GM18951 (cell line): ENCODE measurements around the gene CSTPP1.
"Not testable (repeated sequence)": the region's sequence is repeated elsewhere in the genome, so short reads cannot be mapped to it uniquely, and the experiment has no call there.

Experiments used
- POLR2A ChIP-seq: IDR thresholded peaks from 4 replicates; pipeline ENCODE4 v1.6.1; 2011; ENCODE audit warnings: mild to moderate bottlenecking; ENCODE audit not compliant: insufficient read length, insufficient read depth; ENCODE audit errors: extremely low read depth
- in situ Hi-C: fragments of 300-500 bp; cut with MboI; formaldehyde crosslinking; loops from one replicate; pipeline ENCODE4 v1.12.0; 2022; ENCODE audit warnings: low sequenced_read_pairs, mixed read lengths, inconsistent platforms; ENCODE audit not compliant: unreplicated experiment

Gene CSTPP1

DNA sequence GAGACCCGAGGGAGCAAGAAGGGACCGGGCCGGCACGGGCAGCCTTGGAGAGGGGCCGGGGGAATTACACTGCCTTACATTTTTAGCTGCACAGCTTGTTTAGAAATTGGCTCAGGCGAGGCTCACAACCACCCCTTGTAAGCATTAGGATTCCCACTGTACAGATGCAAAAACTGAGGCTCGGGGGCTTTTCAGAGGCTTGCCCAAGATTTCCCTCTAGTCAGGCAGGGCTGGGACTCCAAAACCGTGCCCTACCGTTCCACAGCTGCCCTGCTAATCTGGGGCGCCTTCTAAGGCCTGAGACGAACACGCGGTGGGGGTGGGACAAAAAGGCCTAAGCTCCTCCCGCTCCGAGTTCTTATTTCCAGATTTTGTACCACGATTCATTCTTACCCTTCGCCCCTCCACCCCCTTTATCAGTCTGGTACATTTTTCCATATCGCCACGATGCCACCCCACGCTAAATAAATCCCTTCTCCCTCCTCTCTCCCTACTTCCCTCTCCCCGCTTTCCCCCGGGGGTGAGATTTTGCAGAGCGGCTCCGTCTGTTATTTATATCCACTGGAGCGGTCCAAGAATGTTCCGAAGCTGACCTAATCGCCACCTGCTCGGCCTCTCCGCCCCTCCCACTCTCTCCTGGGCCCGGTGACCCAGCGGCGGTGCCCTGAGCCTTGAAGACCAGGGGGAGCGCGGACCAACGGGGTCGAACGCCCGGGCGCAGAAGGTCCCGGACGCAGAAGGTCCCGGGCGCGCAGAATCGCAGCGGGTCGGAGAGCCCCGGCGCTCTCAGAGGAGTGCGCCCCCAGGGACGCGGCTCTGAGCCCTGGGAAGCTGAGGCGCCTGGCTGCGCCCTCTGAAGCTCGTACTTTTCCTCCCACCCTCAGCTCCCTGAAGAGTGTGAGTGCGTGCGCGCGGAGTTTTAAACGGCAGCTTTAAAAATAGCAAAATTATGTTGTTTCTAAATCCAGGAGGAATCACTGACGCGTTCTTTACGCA lies 250.4 kb downstream of the CSTPP1 start:
- in situ Hi-C loops = no loop called here

DNA sequence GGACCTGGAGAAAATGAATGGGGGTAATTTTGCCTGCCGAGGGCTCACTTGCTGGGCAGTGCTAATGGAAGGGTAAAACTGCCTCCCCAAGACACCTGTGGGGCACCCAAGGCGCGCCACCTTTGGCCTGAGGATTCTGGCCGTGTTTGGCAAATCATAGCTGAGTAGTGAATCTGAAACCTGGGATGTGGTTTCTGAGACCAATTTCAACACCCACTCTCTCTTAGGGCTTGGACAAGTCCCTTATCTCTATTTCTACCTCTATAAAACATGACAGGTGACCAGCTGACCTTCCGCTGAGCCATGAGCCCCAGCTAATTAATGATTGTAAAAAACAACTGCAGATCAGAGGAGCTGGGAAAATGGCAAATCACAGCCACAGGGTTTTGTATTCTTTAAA lies 251.2 kb downstream of the CSTPP1 start:
- in situ Hi-C loops = no loop called here
- TF ChIP-seq POLR2A = no peak

More for the DNA sequence above, 250.4 kb downstream of the CSTPP1 start:
- TF ChIP-seq POLR2A = no peak

GRCh38 chr11:47188259-47188658 lies 251.7 kb downstream of the CSTPP1 start:
- in situ Hi-C loops = no loop called here
- TF ChIP-seq POLR2A = no peak

GRCh38 chr11:47189100-47189834 lies 252.7 kb downstream of the CSTPP1 start:
- TF ChIP-seq POLR2A = no peak
- in situ Hi-C loops = no loop called here

DNA sequence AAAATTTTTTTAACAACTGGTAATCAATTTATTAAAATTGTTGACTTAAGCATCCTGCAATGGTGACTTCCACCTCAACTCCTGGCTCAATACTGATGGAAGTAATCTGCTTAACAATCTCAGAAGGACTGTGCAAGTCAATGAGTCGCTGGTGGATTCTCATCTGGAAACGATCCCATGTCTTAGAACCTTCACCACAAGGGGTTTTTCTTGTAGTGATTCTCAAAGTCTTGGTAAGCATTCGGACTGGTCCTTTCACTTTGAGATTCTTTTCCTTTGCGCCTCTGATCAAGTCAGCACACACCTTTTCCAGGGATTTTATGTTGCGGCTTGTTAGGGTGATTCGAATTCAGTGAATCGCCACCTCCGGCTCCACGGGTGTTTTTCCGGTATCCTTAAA lies 254.6 kb downstream of the CSTPP1 start:
- in situ Hi-C loops = not testable (repeated sequence)

GRCh38 chr11:47192111-47192510 lies 255.6 kb downstream of the CSTPP1 start:
- in situ Hi-C loops = no loop called here

DNA sequence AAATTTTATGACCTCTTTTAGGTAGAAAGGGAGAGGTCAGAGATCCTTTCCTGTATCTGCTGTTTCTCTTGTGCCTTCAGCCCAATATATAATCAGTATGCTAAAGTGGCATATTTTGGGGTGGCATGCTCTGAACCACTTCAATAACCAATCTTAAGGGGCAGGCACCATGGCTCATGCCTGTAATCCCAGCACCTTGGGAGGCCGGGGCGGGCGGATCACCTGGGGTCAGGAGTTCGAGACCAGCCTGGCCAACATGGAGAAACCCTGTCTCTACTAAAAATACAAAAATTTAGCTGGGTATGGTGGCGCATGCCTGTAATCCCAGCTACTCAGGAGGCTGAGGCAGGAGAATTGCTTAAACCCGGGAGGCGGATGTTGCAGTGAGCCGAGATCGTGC lies 261.6 kb downstream of the CSTPP1 start:
- in situ Hi-C loops = not testable (repeated sequence)

More at GRCh38 chr11:47192111-47192510, 255.6 kb downstream of the CSTPP1 start:
- no peak for TF ChIP-seq POLR2A

GRCh38 chr11:47201015-47201414 lies 264.5 kb downstream of the CSTPP1 start:
- in situ Hi-C loops = no loop called here
- no peak for TF ChIP-seq POLR2A

DNA sequence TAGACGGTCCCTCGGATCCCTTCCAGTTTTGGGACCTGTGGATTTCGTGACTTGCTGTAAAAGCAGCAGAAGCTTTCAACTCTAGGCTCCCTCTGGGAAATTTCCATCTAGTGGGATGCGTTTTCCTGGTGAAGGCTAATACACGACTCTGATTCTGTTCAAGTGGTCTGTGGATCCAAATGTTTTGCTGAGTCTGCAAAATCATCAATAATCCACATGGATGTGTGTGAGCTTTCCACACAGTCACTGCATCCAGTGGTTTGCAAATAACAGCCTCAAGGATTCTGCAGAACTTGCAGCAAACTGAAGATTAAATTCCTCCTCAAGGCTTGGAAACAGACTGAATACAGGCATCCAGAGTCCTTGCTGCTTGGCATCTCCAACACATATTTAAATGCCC lies 266.0 kb downstream of the CSTPP1 start:
- in situ Hi-C loops = no loop called here
- TF ChIP-seq POLR2A = no peak

DNA sequence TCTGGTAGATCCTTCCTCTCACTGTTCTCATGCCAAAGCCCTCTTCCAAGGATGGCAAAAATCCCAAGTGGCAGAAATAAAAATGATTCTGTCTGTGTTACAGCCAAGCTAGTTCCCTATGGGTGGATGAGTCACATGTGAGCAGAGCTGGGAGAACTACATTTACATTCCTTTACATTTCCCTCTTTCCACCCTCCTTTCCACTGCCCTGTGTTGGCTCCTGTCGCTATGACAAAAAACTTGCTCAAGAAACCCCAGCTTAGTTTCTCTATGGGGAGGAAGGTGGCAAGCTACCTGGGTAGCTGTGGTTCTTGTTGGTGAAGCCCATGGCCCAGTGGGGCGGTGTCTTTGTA lies 268.1 kb downstream of the CSTPP1 start:
- in situ Hi-C loops = no loop called here
- TF ChIP-seq POLR2A = no peak

DNA sequence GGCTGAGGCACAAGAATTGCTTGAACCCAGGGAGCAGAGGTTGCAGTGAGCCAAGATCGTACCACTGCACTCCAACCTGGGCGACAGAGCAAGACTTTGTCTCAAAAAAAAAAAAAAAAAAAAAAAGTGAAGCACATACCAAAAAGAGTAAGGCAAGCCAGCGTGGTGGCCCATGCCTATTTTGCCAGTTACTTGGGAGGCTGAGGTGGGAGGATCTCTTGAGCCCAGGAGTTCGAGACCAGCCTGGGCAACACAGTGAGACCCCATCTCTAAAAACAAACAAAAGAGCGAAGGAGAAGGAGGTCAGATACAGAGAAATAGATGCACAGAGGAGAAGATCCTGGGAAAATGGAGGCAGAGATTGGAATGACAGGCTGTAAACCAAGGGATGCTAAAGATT lies 270.0 kb downstream of the CSTPP1 start:
- in situ Hi-C loops = not testable (repeated sequence)

- no peak for TF ChIP-seq POLR2A
- in situ Hi-C loops = no loop called here
Observed at GRCh38 chr11:47207459-47207858, 270.9 kb downstream of the CSTPP1 start.

DNA sequence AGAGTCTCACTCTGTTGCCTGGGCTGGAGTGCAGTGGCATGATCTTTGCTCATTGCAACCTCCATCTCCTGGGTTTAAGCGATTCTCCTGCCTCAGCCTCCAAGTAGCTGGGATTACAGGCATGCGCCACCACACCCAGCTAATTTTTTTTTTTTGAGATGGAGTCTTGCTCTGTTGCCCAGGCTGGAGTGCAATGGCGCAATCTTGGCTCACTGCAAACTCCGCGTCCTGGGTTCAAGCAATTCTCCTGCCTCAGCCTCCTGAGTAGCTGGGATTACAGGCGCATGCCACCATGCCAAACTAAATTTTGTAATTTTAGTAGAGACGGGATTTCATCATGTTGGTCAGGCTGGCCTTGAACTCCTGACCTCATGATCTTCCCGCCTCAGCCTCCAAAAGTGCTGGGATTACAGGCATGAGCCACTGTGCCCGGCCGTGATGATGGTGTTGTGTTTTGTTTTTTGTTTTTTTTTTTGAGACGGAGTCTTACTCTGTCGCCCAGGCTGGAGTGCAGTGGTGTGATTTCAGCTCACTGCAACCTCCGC lies 271.5 kb downstream of the CSTPP1 start:
- in situ Hi-C loops = not testable (repeated sequence)

- in situ Hi-C loops = no loop called here
- TF ChIP-seq POLR2A = no peak
Observed at GRCh38 chr11:47208628-47209027, 272.1 kb downstream of the CSTPP1 start.
